ENCODE measurements around the gene IL1RN.

Gene IL1RN

DNA sequence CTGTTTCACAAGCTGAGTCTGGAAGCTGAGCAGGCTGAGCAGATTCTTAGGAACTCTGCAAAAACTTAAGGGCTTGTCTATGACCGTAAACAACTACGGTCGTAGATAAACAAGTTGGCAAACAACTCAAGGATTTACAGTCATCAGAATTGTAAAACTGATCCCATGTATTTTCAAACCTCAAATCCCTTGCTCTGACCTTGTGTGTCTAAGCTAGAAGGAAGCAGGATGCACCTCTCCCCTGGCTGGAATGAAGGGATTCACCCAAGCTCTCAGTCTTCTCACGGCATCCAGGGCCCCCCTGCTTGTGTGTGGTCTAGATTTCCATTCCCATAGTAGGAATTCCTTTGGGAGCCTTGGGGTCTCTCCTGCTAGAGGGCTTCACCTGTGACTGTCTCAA, 12.4 kb upstream of the IL1RN start:
- Histone ChIP-seq H3K23ac (ENCODE audit: low read length in 2 of 2) (no peak overlapping the region), H3K18ac (ENCODE audit: low read depth in 1 of 2, low read length in 2 of 2) (no peak overlapping the region), H3K9ac (ENCODE audit: low read length) (no peak overlapping the region), H2AK5ac (ENCODE audit: low read length, severe bottlenecking) (no peak overlapping the region), H2BK120ac (ENCODE audit: low read depth, low read length) (no peak overlapping the region), H2BK15ac (ENCODE audit: low read depth, poor library complexity, severe bottlenecking) (no peak overlapping the region), H3K27me3 (ENCODE audit: control insufficient read depth in 1 of 2, insufficient read depth in 1 of 2, low read length in 2 of 2) (peaks cover 0 to 65% of the 10 kb centered on the region in 2 experiments), H3K4me2 (ENCODE audit: low read length, poor library complexity, severe bottlenecking) (no peak overlapping the region), H2BK5ac (ENCODE audit: low read depth, low read length, poor library complexity, severe bottlenecking) (no peak overlapping the region), H3K36me3 (ENCODE audit: control insufficient read depth in 1 of 2, insufficient read depth in 2 of 2, low read depth in 1 of 2, low read length in 2 of 2) (no peaks in the 10 kb centered on the region), H2BK12ac (ENCODE audit: low read length in 2 of 2) (no peak overlapping the region), H3K4me3 (ENCODE audit: insufficient read depth in 1 of 2, low read depth in 1 of 2, low read length in 2 of 2) (no peak overlapping the region), H3K4ac (ENCODE audit: low read depth in 1 of 2, low read length in 2 of 2) (no peak overlapping the region), H4K91ac (ENCODE audit: low read length) (no peak overlapping the region), H3K79me1 (replicated peaks; ENCODE audit: low read length, poor library complexity, severe bottlenecking) (no peaks in the 10 kb centered on the region), H3K4me1 (ENCODE audit: control insufficient read depth, insufficient read depth, low read depth, low read length) (peaks cover 3% of the 10 kb centered on the region), H3K9me3 (ENCODE audit: control insufficient read depth, low read length) (no peaks in the 10 kb centered on the region), H4K8ac (ENCODE audit: low read length) (no peak overlapping the region), H3K27ac (ENCODE audit: low read length, poor library complexity, severe bottlenecking) (no peak overlapping the region), H3K14ac (ENCODE audit: low read length in 2 of 2) (no peak overlapping the region), H2AFZ (ENCODE audit: low read depth, low read length) (no peak overlapping the region)
- DNase-seq = no peak
- 70% methylated on average over 3 of the region's 4 CpGs for WGBS

- Histone ChIP-seq H3K4me3 (ENCODE audit: insufficient read depth in 1 of 2, low read depth in 1 of 2, low read length in 2 of 2) (no peak overlapping the region), H3K4ac (ENCODE audit: low read depth in 1 of 2, low read length in 2 of 2) (no peak overlapping the region), H4K91ac (ENCODE audit: low read length) (no peak overlapping the region), H3K4me2 (ENCODE audit: low read length, poor library complexity, severe bottlenecking) (no peak overlapping the region), H3K23ac (ENCODE audit: low read length in 2 of 2) (no peak overlapping the region), H3K9me3 (ENCODE audit: control insufficient read depth, low read length) (no peaks in the 10 kb centered on the region), H2BK12ac (ENCODE audit: low read length in 2 of 2) (no peak overlapping the region), H4K8ac (ENCODE audit: low read length) (no peak overlapping the region), H3K9ac (ENCODE audit: low read length) (no peak overlapping the region), H3K27me3 (ENCODE audit: control insufficient read depth in 1 of 2, insufficient read depth in 1 of 2, low read length in 2 of 2) (peaks cover 0 to 58% of the 10 kb centered on the region in 2 experiments), H2AK5ac (ENCODE audit: low read length, severe bottlenecking) (no peak overlapping the region), H2AFZ (ENCODE audit: low read depth, low read length) (no peak overlapping the region), H3K4me1 (ENCODE audit: control insufficient read depth, insufficient read depth, low read depth, low read length) (peaks cover 3% of the 10 kb centered on the region), H2BK120ac (ENCODE audit: low read depth, low read length) (no peak overlapping the region), H2BK5ac (ENCODE audit: low read depth, low read length, poor library complexity, severe bottlenecking) (no peak overlapping the region), H2BK15ac (ENCODE audit: low read depth, poor library complexity, severe bottlenecking) (no peak overlapping the region), H3K14ac (ENCODE audit: low read length in 2 of 2) (no peak overlapping the region), H3K18ac (ENCODE audit: low read depth in 1 of 2, low read length in 2 of 2) (no peak overlapping the region), H3K79me1 (replicated peaks; ENCODE audit: low read length, poor library complexity, severe bottlenecking) (no peaks in the 10 kb centered on the region), H3K36me3 (ENCODE audit: control insufficient read depth in 1 of 2, insufficient read depth in 2 of 2, low read depth in 1 of 2, low read length in 2 of 2) (no peaks in the 10 kb centered on the region), H3K27ac (ENCODE audit: low read length, poor library complexity, severe bottlenecking) (no peak overlapping the region)
- DNase-seq = no peak
- WGBS = 80% methylated on average over 7 of the region's 10 CpGs
These were observed 11.1 kb upstream of the IL1RN start for GRCh38 chr2:113116100-113116958.

- H3K4me1 ChIP-seq (ENCODE audit: control insufficient read depth, insufficient read depth, low read depth, low read length) = peaks cover 3% of the 10 kb centered on the region
- 91% methylated on average over 9 of the region's 9 CpGs for WGBS
- no peak for DNase-seq
- no peak overlapping the region for H3K4ac ChIP-seq (ENCODE audit: low read depth in 1 of 2, low read length in 2 of 2)
- H3K4me3 ChIP-seq (ENCODE audit: insufficient read depth in 1 of 2, low read depth in 1 of 2, low read length in 2 of 2) = no peak overlapping the region
- H3K14ac ChIP-seq (ENCODE audit: low read length in 2 of 2) = peak overlapping the region in 1 of 2 experiments; percentile 18
- no peak overlapping the region for H2BK120ac ChIP-seq (ENCODE audit: low read depth, low read length)
- H2AK5ac ChIP-seq (ENCODE audit: low read length, severe bottlenecking) = no peak overlapping the region
- H4K8ac ChIP-seq (ENCODE audit: low read length) = no peak overlapping the region
- no peak overlapping the region for H3K18ac ChIP-seq (ENCODE audit: low read depth in 1 of 2, low read length in 2 of 2)
- no peak overlapping the region for H2AFZ ChIP-seq (ENCODE audit: low read depth, low read length)
- peaks cover 0 to 62% of the 10 kb centered on the region in 2 experiments for H3K27me3 ChIP-seq (ENCODE audit: control insufficient read depth in 1 of 2, insufficient read depth in 1 of 2, low read length in 2 of 2)
- H3K23ac ChIP-seq (ENCODE audit: low read length in 2 of 2) = no peak overlapping the region
- no peak overlapping the region for H2BK15ac ChIP-seq (ENCODE audit: low read depth, poor library complexity, severe bottlenecking)
- H3K27ac ChIP-seq (ENCODE audit: low read length, poor library complexity, severe bottlenecking) = no peak overlapping the region
- H4K91ac ChIP-seq (ENCODE audit: low read length) = no peak overlapping the region
- H3K9me3 ChIP-seq (ENCODE audit: control insufficient read depth, low read length) = no peaks in the 10 kb centered on the region
- H3K79me1 ChIP-seq (replicated peaks; ENCODE audit: low read length, poor library complexity, severe bottlenecking) = no peaks in the 10 kb centered on the region
- no peak overlapping the region for H2BK5ac ChIP-seq (ENCODE audit: low read depth, low read length, poor library complexity, severe bottlenecking)
- H2BK12ac ChIP-seq (ENCODE audit: low read length in 2 of 2) = no peak overlapping the region
- H3K4me2 ChIP-seq (ENCODE audit: low read length, poor library complexity, severe bottlenecking) = no peak overlapping the region
- no peaks in the 10 kb centered on the region for H3K36me3 ChIP-seq (ENCODE audit: control insufficient read depth in 1 of 2, insufficient read depth in 2 of 2, low read depth in 1 of 2, low read length in 2 of 2)
- peak overlapping the region; percentile 69 for H3K9ac ChIP-seq (ENCODE audit: low read length)
These were observed 9.7 kb upstream of the IL1RN start for GRCh38 chr2:113117541-113118262.

DNA sequence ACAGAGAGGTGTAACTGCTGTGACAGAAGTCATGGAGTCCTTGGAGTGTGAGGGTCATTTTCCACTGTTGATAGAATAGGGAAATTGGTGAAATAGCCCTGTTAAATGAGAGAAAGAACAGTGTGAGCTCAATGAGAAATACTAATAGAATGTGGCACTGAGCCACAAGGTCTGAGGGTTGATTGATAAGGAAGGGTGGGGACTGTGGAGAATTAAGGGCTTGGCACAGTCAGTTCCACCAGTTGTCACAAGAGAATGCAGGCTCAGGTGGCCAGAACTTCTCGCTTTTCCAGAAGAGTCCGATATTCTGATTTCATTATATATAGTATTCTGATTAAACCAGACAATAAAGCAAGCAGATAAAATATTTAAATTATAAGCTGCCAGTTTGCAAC, 9.1 kb upstream of the IL1RN start:
- WGBS = no CpG with 5 or more reads among the region's 2 CpGs
- Histone ChIP-seq H3K27me3 (ENCODE audit: control insufficient read depth in 1 of 2, insufficient read depth in 1 of 2, low read length in 2 of 2) (peaks cover 0 to 62% of the 10 kb centered on the region in 2 experiments), H3K23ac (ENCODE audit: low read length in 2 of 2) (no peak overlapping the region)

More for the DNA sequence above, 9.1 kb upstream of the IL1RN start:
- Histone ChIP-seq H2AK5ac (ENCODE audit: low read length, severe bottlenecking) (no peak overlapping the region), H2BK15ac (ENCODE audit: low read depth, poor library complexity, severe bottlenecking) (no peak overlapping the region), H2BK120ac (ENCODE audit: low read depth, low read length) (no peak overlapping the region), H3K27ac (ENCODE audit: low read length, poor library complexity, severe bottlenecking) (no peak overlapping the region), H3K79me1 (replicated peaks; ENCODE audit: low read length, poor library complexity, severe bottlenecking) (no peaks in the 10 kb centered on the region), H2BK5ac (ENCODE audit: low read depth, low read length, poor library complexity, severe bottlenecking) (no peak overlapping the region), H3K4me2 (ENCODE audit: low read length, poor library complexity, severe bottlenecking) (no peak overlapping the region), H4K91ac (ENCODE audit: low read length) (no peak overlapping the region), H3K4me3 (ENCODE audit: insufficient read depth in 1 of 2, low read depth in 1 of 2, low read length in 2 of 2) (no peak overlapping the region), H3K4me1 (ENCODE audit: control insufficient read depth, insufficient read depth, low read depth, low read length) (peaks cover 3% of the 10 kb centered on the region), H3K9me3 (ENCODE audit: control insufficient read depth, low read length) (no peaks in the 10 kb centered on the region), H2AFZ (ENCODE audit: low read depth, low read length) (no peak overlapping the region), H3K4ac (ENCODE audit: low read depth in 1 of 2, low read length in 2 of 2) (no peak overlapping the region), H3K14ac (ENCODE audit: low read length in 2 of 2) (no peak overlapping the region), H3K36me3 (ENCODE audit: control insufficient read depth in 1 of 2, insufficient read depth in 2 of 2, low read depth in 1 of 2, low read length in 2 of 2) (no peaks in the 10 kb centered on the region), H3K18ac (ENCODE audit: low read depth in 1 of 2, low read length in 2 of 2) (no peak overlapping the region), H4K8ac (ENCODE audit: low read length) (no peak overlapping the region), H3K9ac (ENCODE audit: low read length) (peak overlapping the region; percentile 45), H2BK12ac (ENCODE audit: low read length in 2 of 2) (no peak overlapping the region)
- DNase-seq = no peak

All from mesenchymal stem cell (in vitro differentiated cells and primary cell).